ENCODE data around the gene KCNT2. TPM values are rescaled to one million over a fixed set of nuclear protein-coding genes. Genes with fewer than 3 reads are reported as not detected.
A peak's percentile ranks its signal among the peaks of the same experiment; 100 is the strongest.

KCNT2 gene
- total RNA-seq, 1 experiment from 2014 or later: 9.1 TPM

DNA sequence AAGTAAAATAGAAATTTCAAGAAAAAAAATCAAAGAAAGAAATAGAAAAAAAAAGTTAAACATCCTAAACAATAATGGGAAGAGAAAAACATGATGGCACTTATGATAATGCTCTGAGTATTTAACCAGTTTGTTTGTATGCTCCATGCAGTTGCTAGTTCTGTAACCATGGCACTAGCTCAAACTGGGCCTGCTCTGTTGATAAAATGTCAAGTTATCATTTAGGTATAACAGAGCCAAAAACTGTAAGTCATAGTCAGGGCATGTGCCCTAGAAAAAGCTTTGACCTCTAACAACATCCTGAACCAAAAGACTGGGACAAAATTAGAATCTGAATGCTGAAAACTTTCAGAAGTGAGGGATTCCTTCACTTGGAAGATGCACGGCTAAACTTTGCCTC lies 148.9 kb downstream of the KCNT2 start:
- Histone ChIP-seq H3K4ac (ENCODE audit: low read depth, low read length) (no peak overlapping the region), H2BK120ac (ENCODE audit: low read depth, low read length, poor library complexity, severe bottlenecking) (no peak overlapping the region), H3K56ac (ENCODE audit: insufficient read length, low read depth, low read length) (no peak overlapping the region), H3K9me3 (ENCODE audit: control insufficient read depth, low read depth, low read length) (no peaks in the 10 kb centered on the region), H2BK12ac (ENCODE audit: insufficient read length, low read depth, low read length) (no peak overlapping the region), H3K27me3 (ENCODE audit: insufficient read depth, low read length) (no peaks in the 10 kb centered on the region), H3T11ph (ENCODE audit: low read length) (no peak overlapping the region), H2BK5ac (ENCODE audit: insufficient read length, low read length) (no peak overlapping the region), H2AK5ac (ENCODE audit: insufficient read length, low read length) (no peak overlapping the region), H3K79me2 (ENCODE audit: insufficient read depth, low read length) (no peaks in the 10 kb centered on the region), H3K9ac (ENCODE audit: extremely low read depth, insufficient read length, low read length) (no peak overlapping the region), H3K4me2 (ENCODE audit: insufficient read depth, insufficient read length, low read length) (no peak overlapping the region), H4K20me1 (ENCODE audit: control insufficient read depth, insufficient read depth, insufficient read length) (no peaks in the 10 kb centered on the region), H3K23me2 (ENCODE audit: insufficient read length, low read depth, low read length, poor library complexity, severe bottlenecking) (no peaks in the 10 kb centered on the region), H2BK20ac (ENCODE audit: low read depth, low read length, poor library complexity, severe bottlenecking) (no peak overlapping the region), H2AFZ (ENCODE audit: low read length) (no peak overlapping the region), H2BK15ac (ENCODE audit: low read depth, low read length) (no peak overlapping the region), H3K79me1 (ENCODE audit: insufficient read depth, low read depth, low read length, poor library complexity, severe bottlenecking) (no peaks in the 10 kb centered on the region), H3K18ac (ENCODE audit: insufficient read length, low read depth, low read length) (no peak overlapping the region), H3K23ac (ENCODE audit: insufficient read length, low read depth, low read length) (no peak overlapping the region), H4K5ac (ENCODE audit: insufficient read length, low read depth, low read length) (no peak overlapping the region), H3K27ac (ENCODE audit: insufficient read length, low read depth, low read length) (no peak overlapping the region), H3K4me1 (ENCODE audit: insufficient read depth, low read length) (no peaks in the 10 kb centered on the region), H4K91ac (ENCODE audit: insufficient read length, low read depth, low read length) (no peak overlapping the region), H3K14ac (ENCODE audit: insufficient read depth, low read length) (no peak overlapping the region), H4K8ac (replicated peaks; ENCODE audit: insufficient read length, low read depth, low read length) (no peak overlapping the region)
- H3K4me3 Mint-ChIP-seq: no peak overlapping the region
- H3K27ac Mint-ChIP-seq: peak overlapping the region in 1 of 3 experiments; percentile 50; a peak in 2 of 7 replicates
- no peaks in the 10 kb centered on the region for H3K27me3 Mint-ChIP-seq (ENCODE audit: low read depth)
- no CpG with 5 or more reads among the region's 1 CpG for WGBS (ENCODE audit: extremely low coverage, insufficient read length, low lambda C conversion rate)
- peaks cover 0 to 6% (median 4%) of the 10 kb centered on the region in 3 experiments; a peak in 4 of 7 replicates for H3K36me3 Mint-ChIP-seq (ENCODE audit: insufficient read depth in 1 of 3, low read depth in 3 of 3)
- TF ChIP-seq, protein P1, sequence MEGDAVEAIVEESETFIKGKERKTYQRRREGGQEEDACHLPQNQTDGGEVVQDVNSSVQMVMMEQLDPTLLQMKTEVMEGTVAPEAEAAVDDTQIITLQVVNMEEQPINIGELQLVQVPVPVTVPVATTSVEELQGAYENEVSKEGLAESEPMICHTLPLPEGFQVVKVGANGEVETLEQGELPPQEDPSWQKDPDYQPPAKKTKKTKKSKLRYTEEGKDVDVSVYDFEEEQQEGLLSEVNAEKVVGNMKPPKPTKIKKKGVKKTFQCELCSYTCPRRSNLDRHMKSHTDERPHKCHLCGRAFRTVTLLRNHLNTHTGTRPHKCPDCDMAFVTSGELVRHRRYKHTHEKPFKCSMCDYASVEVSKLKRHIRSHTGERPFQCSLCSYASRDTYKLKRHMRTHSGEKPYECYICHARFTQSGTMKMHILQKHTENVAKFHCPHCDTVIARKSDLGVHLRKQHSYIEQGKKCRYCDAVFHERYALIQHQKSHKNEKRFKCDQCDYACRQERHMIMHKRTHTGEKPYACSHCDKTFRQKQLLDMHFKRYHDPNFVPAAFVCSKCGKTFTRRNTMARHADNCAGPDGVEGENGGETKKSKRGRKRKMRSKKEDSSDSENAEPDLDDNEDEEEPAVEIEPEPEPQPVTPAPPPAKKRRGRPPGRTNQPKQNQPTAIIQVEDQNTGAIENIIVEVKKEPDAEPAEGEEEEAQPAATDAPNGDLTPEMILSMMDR (conservative IDR thresholded peaks at IDR 0.05): no peak
- DNase-seq: no peak
- H3K4me1 Mint-ChIP-seq: peaks cover 16 to 18% of the 10 kb centered on the region in 2 experiments
- H3K9me3 Mint-ChIP-seq: no peaks in the 10 kb centered on the region

Data from H9 (cell line).